Tibial nerve (tissue), 4 donors: Measurements from ENCODE around the gene UBIAD1. TPM values are rescaled to one million over a fixed set of nuclear protein-coding genes. Genes with fewer than 3 reads are reported as not detected.

Experiments
- DNase-seq, 2 donors: peaks; one replicate each; pipeline ENCODE4 v3.0.0-alpha.2; 2019; ENCODE audit warnings: low spot score in 2 of 2
- H3K27ac ChIP-seq, 4 donors: fragments of 200-600 bp; sonication (generic) in 3 of 4; one replicate each; pipeline ENCODE4 v1.5.1; 2017 to 2019; ENCODE audit warnings: mild to moderate bottlenecking in 1 of 4
- H3K27me3 ChIP-seq, 2 donors: fragments of 200-600 bp; sonication (generic) in 1 of 2; one replicate each; pipeline versions ENCODE4 v1.5.1 to v1.6.0; 2017 to 2019
- H3K36me3 ChIP-seq, 3 donors: fragments of 200-600 bp; sonication (generic); one replicate each; pipeline ENCODE4 v1.5.1; 2018 to 2019
- H3K4me1 ChIP-seq, 4 donors: fragments of 200-600 bp; sonication (generic) in 3 of 4; one replicate each; pipeline ENCODE4 v1.5.1; 2017 to 2019
- H3K4me3 ChIP-seq, 4 donors: fragments of 200-600 bp; sonication (generic) in 3 of 4; one replicate each; pipeline ENCODE4 v1.5.1; 2017 to 2019; ENCODE audit warnings: mild to moderate bottlenecking in 1 of 4, moderate library complexity in 1 of 4
- H3K9me3 ChIP-seq, 4 donors: fragments of 200-600 bp; sonication (generic) in 3 of 4; one replicate each; pipeline ENCODE4 v1.5.1; 2017 to 2019
- CTCF ChIP-seq, 5 experiments: fragments of 200-600 bp in 3 of 5; fragments of 450-650 bp in 2 of 5; sonication (generic) in 3 of 5; IDR thresholded peaks; one replicate each; pipeline ENCODE4 v1.5.1; 2016 to 2019; ENCODE audit warnings: antibody characterized with exemption in 5 of 5, mild to moderate bottlenecking in 3 of 5, moderate library complexity in 2 of 5
- EP300 ChIP-seq, 2 donors: sonication (generic); formaldehyde crosslinking; IDR thresholded peaks; one replicate each; pipeline ENCODE4 v1.6.1; 2017; ENCODE audit warnings: antibody characterized with exemption in 2 of 2, mild to moderate bottlenecking in 1 of 2
- POLR2A ChIP-seq, 2 donors: fragments of 450-650 bp; IDR thresholded peaks; one replicate each; pipeline ENCODE4 v1.6.1; 2017; ENCODE audit warnings: antibody characterized with exemption in 2 of 2, mild to moderate bottlenecking in 2 of 2, moderate library complexity in 2 of 2
- WGBS, 2 donors: methylation state at CpG; one replicate each; pipeline ENCODE4 v1.1.5; 2018; 5-methylcytosine and 5-hydroxymethylcytosine counted together
- total RNA-seq, 4 donors: library from RNA; depleted of rRNA; stranded (reverse); fragments of >200 nt; gene quantifications; one replicate each; pipeline ENCODE4 v1.1.0, GENCODE V29; 2016

The UBIAD1 gene
- total RNA-seq, 4 donors from 2014 or later, result 8.7 to 23.7 (median 17.5) TPM

GRCh38 chr1:11252538-11252937, 20.5 kb upstream of the UBIAD1 start:
- Histone ChIP-seq H3K27me3 (no peaks in the 10 kb centered on the region), H3K9me3 (no peaks in the 10 kb centered on the region), H3K27ac (no peak overlapping the region), H3K36me3 (peaks cover under 1 to 90% (median 26%) of the 10 kb centered on the region in 3 donors), H3K4me1 (no peaks in the 10 kb centered on the region), H3K4me3 (no peak overlapping the region)
- TF ChIP-seq EP300 (IDR thresholded peaks at IDR 0.05) (no peak), POLR2A (IDR thresholded peaks at IDR 0.05) (no peak), CTCF (IDR thresholded peaks at IDR 0.05) (no peak)
- DNase-seq, result no peak
- WGBS, 2 donors, result 85 to 93% methylated on average over 8 of the region's 8 CpGs

- H3K36me3 ChIP-seq, result peaks cover 4 to 90% (median 24%) of the 10 kb centered on the region in 3 donors
- 83 to 84% methylated on average over 8 of the region's 8 CpGs for WGBS, 2 donors
- no peak overlapping the region for H3K4me3 ChIP-seq
Measured at GRCh38 chr1:11253226-11253625, 19.8 kb upstream of the UBIAD1 start.

DNA sequence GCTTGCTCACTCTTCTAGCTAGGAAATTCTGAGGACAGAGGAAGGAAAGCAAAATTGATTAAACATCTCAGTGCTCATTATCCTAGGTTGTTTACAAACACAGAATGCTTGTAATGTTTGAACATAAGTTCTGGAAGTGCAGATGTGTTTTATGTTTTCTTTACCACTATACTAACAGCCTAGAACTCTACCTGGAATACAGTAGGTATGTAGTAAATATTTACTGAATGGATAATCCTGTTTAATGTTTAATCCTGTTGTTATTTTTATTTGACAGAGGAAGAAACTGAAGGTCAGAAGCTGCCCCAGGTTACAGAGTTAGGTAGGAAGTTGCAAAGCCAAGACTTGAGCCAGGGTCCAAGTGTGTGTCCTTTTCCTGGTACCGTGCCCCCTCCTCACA, 16.7 kb upstream of the UBIAD1 start:
- Histone ChIP-seq H3K4me3 (no peak overlapping the region), H3K36me3 (peaks cover 4 to 85% (median 24%) of the 10 kb centered on the region in 3 donors), H3K9me3 (no peaks in the 10 kb centered on the region), H3K4me1 (peaks cover 0 to 16% (median 4%) of the 10 kb centered on the region in 4 donors), H3K27me3 (no peaks in the 10 kb centered on the region), H3K27ac (no peak overlapping the region)
- DNase-seq, result no peak
- WGBS, 2 donors, result 83 to 91% methylated on average over 1 of the region's 1 CpG
- no peak for TF ChIP-seq CTCF (IDR thresholded peaks at IDR 0.05)
- no peak for TF ChIP-seq POLR2A (IDR thresholded peaks at IDR 0.05)
- no peak for TF ChIP-seq EP300 (IDR thresholded peaks at IDR 0.05)

More at GRCh38 chr1:11253226-11253625, 19.8 kb upstream of the UBIAD1 start:
- no peaks in the 10 kb centered on the region for H3K27me3 ChIP-seq
- no peaks in the 10 kb centered on the region for H3K9me3 ChIP-seq
- no peak for TF ChIP-seq EP300 (IDR thresholded peaks at IDR 0.05)
- TF ChIP-seq CTCF (IDR thresholded peaks at IDR 0.05), result no peak
- TF ChIP-seq POLR2A (IDR thresholded peaks at IDR 0.05), result no peak
- no peaks in the 10 kb centered on the region for H3K4me1 ChIP-seq
- no peak overlapping the region for H3K27ac ChIP-seq
- no peak for DNase-seq

DNA sequence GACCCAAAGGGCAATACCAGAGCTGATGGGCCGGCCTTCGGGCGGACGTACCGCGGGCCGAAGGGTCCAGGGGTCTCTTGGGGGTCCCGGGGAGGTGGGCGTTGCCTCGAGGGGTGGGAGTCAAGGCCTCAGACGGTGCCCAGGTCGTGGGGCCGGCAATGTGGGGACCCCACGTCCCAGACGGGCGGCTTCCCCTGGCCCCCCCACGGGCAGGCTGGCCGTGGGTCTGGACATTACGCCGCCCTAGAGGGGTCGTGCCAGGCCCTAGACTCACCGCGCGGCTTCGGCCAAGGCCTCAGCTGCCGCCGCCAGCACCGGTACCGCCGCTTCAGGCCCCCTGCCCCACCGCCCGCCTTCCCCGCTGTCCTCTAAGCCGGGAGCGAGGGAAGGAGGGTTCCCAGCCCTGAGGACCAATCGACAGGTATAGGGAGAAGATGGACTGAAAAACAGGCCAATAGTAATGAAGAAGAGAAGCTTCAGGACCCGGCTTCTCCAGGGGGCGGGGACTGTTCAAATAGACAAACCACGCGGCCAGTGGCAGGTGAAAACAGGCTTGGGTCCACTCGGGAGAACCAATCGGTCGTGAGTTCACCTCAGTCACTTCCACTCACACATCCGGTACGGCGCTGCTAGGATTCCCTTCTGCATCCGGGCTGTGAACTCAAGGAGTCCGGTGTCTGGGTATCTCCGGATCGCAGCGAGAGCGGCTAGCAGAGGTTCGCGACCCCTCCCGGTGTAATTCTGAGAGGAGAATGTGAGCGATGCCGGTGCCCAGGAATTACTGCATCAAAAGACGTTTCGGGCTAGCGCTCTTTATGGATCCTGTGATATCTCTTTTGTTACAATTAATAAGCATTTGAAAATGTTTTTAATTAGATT, 10.6 kb upstream of the UBIAD1 start, which contains the start of gene MTOR:
MTOR (minus strand) TSS at position 381 of the 879 bp plus-strand sequence. CDS start 3,142 bp downstream, outside the sequence.
- Histone ChIP-seq H3K4me3 (peak within 1 kb of the TSS; percentile 63 to 96 (median 92)), H3K27ac (peak within 1 kb of the TSS; percentile 61 to 88 (median 82)), H3K27me3 (no peaks in the 10 kb centered on the region), H3K9me3 (no peaks in the 10 kb centered on the region), H3K4me1 (peaks cover 0 to 28% (median 6%) of the 10 kb centered on the region in 4 donors), H3K36me3 (peaks cover 0 to 24% (median 4%) of the 10 kb centered on the region in 3 donors)
- WGBS, 2 donors, result 0% methylated on average over 38 to 43 of the region's 60 CpGs
- TF ChIP-seq CTCF (IDR thresholded peaks at IDR 0.05), result peak in 2 of 5 experiments; percentile 8 to 10
- peak in 1 of 2 donors; percentile 35 for TF ChIP-seq POLR2A (IDR thresholded peaks at IDR 0.05)
- peak; percentile 74 to 88 for TF ChIP-seq EP300 (IDR thresholded peaks at IDR 0.05)
- DNase-seq, result peak; percentile 97 to 99
